Vagina (tissue), 2 donors: ENCODE results near the gene DHRSX.

Source experiments
- CTCF ChIP-seq, 3 experiments: fragments of 450-650 bp in 2 of 3; fragments of 200-600 bp in 1 of 3; sonication (generic) in 1 of 3; IDR thresholded peaks; one replicate each; pipeline ENCODE4 v1.5.1; 2017 to 2019; ENCODE audit warnings: antibody characterized with exemption in 3 of 3, mild to moderate bottlenecking in 2 of 3, moderate library complexity in 2 of 3
- POLR2AphosphoS5 ChIP-seq, 2 donors: sonication (generic); formaldehyde crosslinking; IDR thresholded peaks; one replicate each; pipeline ENCODE4 v1.9.0; 2017; ENCODE audit warnings: antibody characterized with exemption in 2 of 2, mild to moderate bottlenecking in 2 of 2, low read depth in 1 of 2; ENCODE audit not compliant: insufficient read depth in 1 of 2

- TF ChIP-seq POLR2AphosphoS5 (IDR thresholded peaks at IDR 0.05; ENCODE audit: insufficient read depth in 1 of 2, low read depth in 1 of 2) (no peak), CTCF (IDR thresholded peaks at IDR 0.05) (no peak)
These were observed 1.9 kb downstream of the DHRSX start for GRCh38 chrX:2498781-2499302.
